HUES6 (cell line): ENCODE measurements around the gene GAREM1.

ENCODE experiments used
- H3K27ac ChIP-seq: 2 replicates; pipeline ENCODE4 v1.7.0; 2013; ENCODE audit warnings: low read depth, mild to moderate bottlenecking, low read length, inconsistent platforms
- H3K27me3 ChIP-seq: 2 replicates; pipeline ENCODE4 v1.6.1; 2013; ENCODE audit warnings: low read length; ENCODE audit not compliant: control insufficient read depth, insufficient read depth
- H3K36me3 ChIP-seq: 2 replicates; pipeline ENCODE4 v1.6.1; 2013; ENCODE audit warnings: low read length; ENCODE audit not compliant: control insufficient read depth, insufficient read depth
- H3K4me1 ChIP-seq: 2 replicates; pipeline ENCODE4 v1.6.1; 2013; ENCODE audit warnings: low read length; ENCODE audit not compliant: control insufficient read depth, insufficient read depth
- H3K4me3 ChIP-seq: 2 replicates; pipeline ENCODE4 v1.5.1; 2013; ENCODE audit warnings: low read depth, low read length
- H3K9ac ChIP-seq: one replicate; pipeline ENCODE4 v1.6.1; 2013; ENCODE audit warnings: mild to moderate bottlenecking, low read length
- H3K9me3 ChIP-seq: 2 replicates; pipeline ENCODE4 v1.6.1; 2013; ENCODE audit warnings: low read depth, low read length; ENCODE audit not compliant: control insufficient read depth, insufficient read depth

Gene GAREM1

DNA sequence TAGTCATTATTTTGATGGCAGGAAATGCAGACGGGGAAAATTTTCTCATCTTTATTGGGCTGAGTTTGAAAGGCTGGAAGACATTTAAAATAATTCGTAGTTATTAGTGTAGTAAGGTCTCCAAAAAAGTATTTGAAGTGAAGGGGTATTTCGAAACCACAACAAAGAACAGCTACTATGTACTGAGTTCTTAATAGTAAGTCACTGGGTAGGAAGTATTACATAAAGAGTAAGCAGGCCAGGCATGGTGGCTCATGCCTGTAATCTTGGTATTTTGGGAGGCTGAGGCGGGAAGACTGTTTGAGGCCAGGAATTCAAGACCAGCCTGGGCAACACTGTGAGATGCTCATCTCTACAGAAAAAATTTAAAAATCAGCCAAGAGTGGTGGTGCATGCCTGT is 167.3 kb downstream of the GAREM1 start:
- Histone ChIP-seq H3K27me3 (no peaks in the 10 kb centered on the region), H3K4me1 (no peaks in the 10 kb centered on the region), H3K27ac (no peak overlapping the region), H3K4me3 (no peak overlapping the region), H3K9ac (no peak overlapping the region), H3K9me3 (no peaks in the 10 kb centered on the region), H3K36me3 (no peaks in the 10 kb centered on the region)

DNA sequence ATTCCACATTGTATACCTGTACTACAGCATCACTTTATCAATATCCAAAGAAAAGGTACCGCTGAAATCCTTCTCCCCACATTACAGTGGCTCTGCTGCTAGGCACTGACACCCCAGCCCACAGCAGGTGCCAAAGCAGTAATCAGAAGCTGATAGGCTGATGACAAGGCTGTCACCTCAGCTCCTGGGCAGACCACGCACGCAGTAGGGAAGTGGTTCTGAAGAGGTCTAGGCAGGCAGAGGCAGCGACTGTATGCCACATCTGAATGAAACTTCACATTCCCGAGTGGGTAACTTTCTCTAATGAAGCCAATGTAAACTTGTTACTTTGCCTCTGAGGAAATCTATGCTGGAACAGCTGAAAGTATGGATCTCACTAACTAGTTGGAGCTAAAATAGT is 167.9 kb downstream of the GAREM1 start:
- no peak overlapping the region for H3K9ac ChIP-seq
- no peaks in the 10 kb centered on the region for H3K9me3 ChIP-seq
- no peaks in the 10 kb centered on the region for H3K4me1 ChIP-seq
- no peak overlapping the region for H3K27ac ChIP-seq
- H3K36me3 ChIP-seq, result no peaks in the 10 kb centered on the region
- no peaks in the 10 kb centered on the region for H3K27me3 ChIP-seq
- H3K4me3 ChIP-seq, result no peak overlapping the region

DNA sequence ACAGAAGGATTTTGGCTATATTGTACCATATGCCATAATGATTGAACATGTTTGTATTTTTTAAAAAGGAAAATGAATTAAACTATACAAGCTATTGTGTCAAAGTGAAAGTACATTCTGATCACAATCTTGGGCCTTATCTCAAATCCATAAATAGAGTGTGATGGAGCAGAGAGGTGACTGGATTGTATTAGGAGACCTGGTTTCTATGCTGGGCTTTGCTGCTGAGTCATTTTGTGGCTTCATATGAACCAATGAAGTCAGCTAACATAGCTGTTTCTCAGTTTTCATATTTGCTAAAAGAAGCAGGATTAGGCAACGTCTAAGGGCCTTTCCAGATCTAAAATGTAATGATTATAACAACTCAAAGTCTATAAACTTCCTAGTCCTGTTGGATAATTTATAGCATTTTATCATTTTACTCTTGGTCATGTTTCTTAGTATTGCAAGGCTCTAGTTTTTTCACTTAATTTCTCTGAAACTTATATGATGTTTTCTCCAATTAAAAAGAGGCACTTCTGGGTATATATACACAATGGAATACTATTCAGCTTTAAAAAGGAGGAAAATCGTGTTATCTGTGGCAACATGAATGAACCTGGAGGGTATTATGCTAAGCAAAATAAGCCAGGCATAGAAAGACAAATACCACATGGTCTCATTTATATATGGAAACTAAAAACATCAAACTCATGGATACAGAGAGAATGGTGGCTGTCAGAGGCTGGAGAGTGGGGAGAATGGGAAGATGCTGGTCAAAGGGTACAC is 168.5 kb downstream of the GAREM1 start:
- H3K27me3 ChIP-seq, result no peaks in the 10 kb centered on the region
- no peaks in the 10 kb centered on the region for H3K36me3 ChIP-seq
- no peaks in the 10 kb centered on the region for H3K9me3 ChIP-seq
- H3K27ac ChIP-seq, result no peak overlapping the region
- H3K4me1 ChIP-seq, result no peaks in the 10 kb centered on the region
- H3K4me3 ChIP-seq, result no peak overlapping the region
- H3K9ac ChIP-seq, result no peak overlapping the region

DNA sequence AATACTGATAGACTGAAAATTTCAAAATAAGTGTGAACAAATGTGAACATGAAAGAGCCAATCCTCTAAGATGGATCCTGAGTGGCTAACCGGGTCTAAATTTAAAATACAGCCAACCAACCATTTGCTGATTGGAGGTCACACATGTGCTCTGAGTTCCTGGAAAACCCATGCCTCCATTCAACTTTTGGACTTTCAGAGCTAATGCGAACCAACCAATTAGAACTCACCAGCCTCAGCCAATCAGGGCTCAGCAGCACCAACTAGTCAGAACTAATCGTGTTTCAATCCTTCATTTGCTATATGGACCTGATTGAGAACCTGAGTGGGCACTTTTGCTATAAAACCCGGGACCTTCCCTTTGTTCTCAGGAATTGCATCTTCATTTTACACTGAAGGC is 169.3 kb downstream of the GAREM1 start:
- no peaks in the 10 kb centered on the region for H3K9me3 ChIP-seq
- no peaks in the 10 kb centered on the region for H3K36me3 ChIP-seq
- no peak overlapping the region for H3K9ac ChIP-seq
- no peaks in the 10 kb centered on the region for H3K4me1 ChIP-seq
- no peaks in the 10 kb centered on the region for H3K27me3 ChIP-seq
- no peak overlapping the region for H3K4me3 ChIP-seq
- H3K27ac ChIP-seq, result no peak overlapping the region

DNA sequence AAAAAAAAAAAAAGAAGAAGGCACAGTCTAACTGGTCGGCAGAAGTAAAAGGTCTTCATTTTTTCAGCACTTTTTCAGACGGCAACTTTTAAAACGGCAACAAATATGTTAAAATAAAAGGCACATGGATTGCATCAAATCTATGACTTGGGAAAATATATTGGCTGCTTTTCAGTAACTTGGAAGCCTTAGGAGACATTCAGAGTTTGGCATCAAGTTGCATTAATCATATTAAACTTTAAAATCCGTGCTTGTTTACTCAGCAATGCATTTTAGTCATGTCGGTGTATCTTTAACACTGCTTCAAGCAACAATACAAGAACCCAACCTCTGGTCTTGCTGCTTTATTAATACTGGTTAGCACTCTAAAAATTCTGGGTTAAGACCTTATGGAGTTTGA is 169.8 kb downstream of the GAREM1 start:
- Histone ChIP-seq H3K36me3 (no peaks in the 10 kb centered on the region), H3K4me3 (no peak overlapping the region), H3K9ac (no peak overlapping the region), H3K4me1 (no peaks in the 10 kb centered on the region), H3K9me3 (no peaks in the 10 kb centered on the region), H3K27me3 (no peaks in the 10 kb centered on the region), H3K27ac (no peak overlapping the region)

DNA sequence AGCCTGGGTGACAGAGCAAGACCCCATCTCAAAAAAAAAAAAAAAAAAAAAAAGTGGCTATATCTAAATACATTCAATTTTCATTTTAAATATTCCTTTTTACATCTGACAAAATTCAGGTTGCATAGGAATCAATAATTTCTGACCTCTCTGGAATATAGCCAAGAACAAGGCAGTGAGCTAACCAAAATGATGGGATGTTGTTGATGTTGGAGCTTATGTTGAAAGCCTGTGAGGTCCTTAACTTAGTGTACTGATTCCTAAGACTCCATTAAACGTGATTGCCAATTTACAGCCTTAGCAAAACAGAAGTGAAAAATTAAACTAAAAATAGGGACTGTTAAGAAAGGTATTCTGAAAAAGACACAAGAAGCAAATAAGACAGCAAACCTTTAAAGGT is 171.2 kb downstream of the GAREM1 start:
- Histone ChIP-seq H3K36me3 (no peaks in the 10 kb centered on the region), H3K9me3 (no peaks in the 10 kb centered on the region), H3K4me3 (no peak overlapping the region), H3K9ac (no peak overlapping the region), H3K4me1 (no peaks in the 10 kb centered on the region), H3K27me3 (no peaks in the 10 kb centered on the region), H3K27ac (no peak overlapping the region)

DNA sequence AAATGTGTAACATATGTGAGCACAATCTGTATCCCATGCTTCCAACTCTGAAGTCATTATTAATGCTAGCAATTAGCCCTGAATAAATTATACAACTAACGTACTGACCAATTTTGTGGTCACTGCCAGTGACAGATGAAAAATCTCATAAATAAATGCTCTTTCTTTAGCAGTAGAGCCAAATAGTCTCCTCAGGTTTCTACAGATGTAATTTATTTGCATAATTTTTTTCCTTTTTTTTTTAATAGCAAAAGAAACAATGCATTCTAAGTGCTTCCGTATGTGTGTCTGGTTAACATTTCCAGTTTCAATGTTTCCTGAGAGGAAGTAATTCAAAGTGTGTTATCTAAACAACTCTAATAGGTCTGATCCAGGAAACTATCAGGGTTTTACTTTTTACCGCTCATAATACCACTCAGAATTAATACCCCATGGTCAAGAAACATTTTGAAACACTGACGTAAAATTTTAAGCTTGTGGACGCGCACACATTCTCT is 172.5 kb downstream of the GAREM1 start:
- Histone ChIP-seq H3K27ac (no peak overlapping the region), H3K4me1 (no peaks in the 10 kb centered on the region), H3K27me3 (no peaks in the 10 kb centered on the region), H3K4me3 (no peak overlapping the region), H3K9ac (no peak overlapping the region), H3K9me3 (no peaks in the 10 kb centered on the region), H3K36me3 (no peaks in the 10 kb centered on the region)

DNA sequence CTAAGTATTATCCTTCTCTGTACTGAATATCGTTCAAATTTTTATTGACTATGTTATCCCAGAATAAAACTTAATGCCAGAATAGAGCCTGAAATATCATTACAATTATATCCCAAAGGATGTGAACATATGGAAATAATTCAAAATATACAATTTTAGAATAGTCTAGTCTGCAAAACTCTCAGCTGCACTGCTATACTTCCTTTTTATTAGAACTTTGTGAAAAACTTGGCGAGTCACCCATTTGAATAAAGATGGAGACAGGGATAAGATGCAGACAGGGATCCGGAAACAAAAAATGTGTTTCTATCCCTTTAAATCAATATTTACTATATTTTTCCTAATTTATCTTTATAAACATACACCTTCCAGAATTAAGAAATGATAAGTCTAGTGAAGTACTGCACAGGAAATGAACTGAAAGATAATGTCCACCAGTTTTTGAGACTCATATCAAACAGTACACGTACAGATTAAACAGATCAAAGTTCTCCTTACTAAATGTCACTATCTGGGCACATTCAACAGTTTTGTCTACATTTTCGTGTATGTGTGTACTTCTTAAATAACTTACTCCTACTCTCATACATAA is 173.0 kb downstream of the GAREM1 start:
- Histone ChIP-seq H3K4me3 (no peak overlapping the region), H3K4me1 (no peaks in the 10 kb centered on the region), H3K9ac (no peak overlapping the region), H3K36me3 (no peaks in the 10 kb centered on the region), H3K27ac (no peak overlapping the region), H3K27me3 (no peaks in the 10 kb centered on the region), H3K9me3 (no peaks in the 10 kb centered on the region)

DNA sequence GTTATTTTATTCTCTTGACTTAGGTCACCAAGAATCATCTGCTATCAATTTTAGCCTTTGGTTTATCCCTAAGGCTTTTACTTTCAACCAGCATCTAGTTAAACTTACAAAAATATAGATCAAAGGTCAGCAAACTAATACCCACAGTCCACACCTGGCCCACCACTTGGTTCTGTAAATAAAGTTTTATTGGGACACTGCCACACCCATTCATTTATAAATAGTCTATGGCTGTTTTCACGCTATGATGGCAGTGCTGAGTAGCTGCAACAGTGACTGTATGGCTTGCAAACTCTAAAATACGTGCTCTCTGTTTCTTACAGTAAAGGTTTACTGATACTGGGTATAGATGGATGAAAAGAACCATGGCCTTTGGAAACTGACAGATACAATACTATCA is 173.8 kb downstream of the GAREM1 start:
- H3K27ac ChIP-seq, result no peak overlapping the region

DNA sequence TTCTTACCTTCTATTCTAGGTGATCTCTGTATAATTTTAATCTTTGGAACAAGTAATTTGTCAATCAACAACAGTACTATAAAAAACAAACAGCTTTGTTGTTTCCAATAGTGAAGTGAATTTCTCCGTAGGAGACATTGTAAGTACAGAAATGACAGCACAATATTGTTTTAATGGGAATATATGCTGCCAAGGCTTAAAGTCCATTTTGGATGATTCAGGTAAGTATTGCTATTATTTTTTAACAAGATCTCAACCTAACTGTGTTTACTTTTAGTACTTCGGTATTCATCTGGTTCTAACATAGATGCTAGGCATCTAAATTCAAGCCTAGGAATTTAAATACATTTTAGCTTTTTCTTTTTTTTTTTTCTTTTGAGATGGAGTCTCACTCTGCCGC is 175.1 kb downstream of the GAREM1 start:
- Histone ChIP-seq H3K9me3 (no peaks in the 10 kb centered on the region), H3K36me3 (no peaks in the 10 kb centered on the region), H3K9ac (no peak overlapping the region), H3K27me3 (no peaks in the 10 kb centered on the region), H3K4me1 (no peaks in the 10 kb centered on the region), H3K4me3 (no peak overlapping the region), H3K27ac (no peak overlapping the region)

More for the DNA sequence above, 173.8 kb downstream of the GAREM1 start:
- no peaks in the 10 kb centered on the region for H3K4me1 ChIP-seq
- H3K36me3 ChIP-seq, result no peaks in the 10 kb centered on the region
- H3K4me3 ChIP-seq, result no peak overlapping the region
- no peaks in the 10 kb centered on the region for H3K27me3 ChIP-seq
- no peaks in the 10 kb centered on the region for H3K9me3 ChIP-seq
- H3K9ac ChIP-seq, result no peak overlapping the region

DNA sequence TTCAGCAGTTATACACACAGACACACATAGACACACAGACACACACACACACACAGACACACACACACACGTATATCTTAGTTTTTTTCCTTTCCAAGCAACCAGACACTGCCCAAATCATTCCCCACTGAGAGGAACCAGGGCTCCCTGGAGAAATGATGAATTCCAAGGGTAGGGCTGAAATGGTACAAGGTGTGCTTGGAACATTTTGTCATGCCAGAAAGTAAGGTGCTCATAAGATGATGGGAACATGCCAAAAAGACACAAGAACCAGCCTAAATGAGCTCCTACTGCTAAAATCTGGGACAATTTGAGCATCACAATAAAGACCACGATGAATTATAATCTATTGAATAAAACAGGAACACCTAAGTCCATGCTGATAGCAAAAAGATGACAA is 177.6 kb downstream of the GAREM1 start:
- Histone ChIP-seq H3K4me1 (no peaks in the 10 kb centered on the region), H3K27me3 (no peaks in the 10 kb centered on the region), H3K27ac (no peak overlapping the region), H3K4me3 (no peak overlapping the region), H3K9me3 (no peaks in the 10 kb centered on the region), H3K9ac (no peak overlapping the region), H3K36me3 (no peaks in the 10 kb centered on the region)
